H9 (cell line): Measurements from ENCODE around the gene PLGRKT. TPM values are rescaled to one million over a fixed set of nuclear protein-coding genes. Genes with fewer than 3 reads are reported as not detected.

Experiments used
- DNase-seq: peaks from one replicate; pipeline ENCODE4 v3.0.0-alpha.2; 2017
- H2AFZ ChIP-seq: one replicate; pipeline ENCODE4 v1.6.1; 2013; ENCODE audit warnings: mild to moderate bottlenecking, low read length, control low read depth, moderate library complexity
- H2AK5ac ChIP-seq: 2 replicates; pipeline ENCODE4 v1.6.1; 2013; ENCODE audit warnings: low read length, control low read depth, mixed read lengths; ENCODE audit not compliant: insufficient read length
- H2BK120ac ChIP-seq: one replicate; pipeline ENCODE4 v1.6.1; 2013; ENCODE audit warnings: low read depth, mild to moderate bottlenecking, low read length, control low read depth, inconsistent platforms; ENCODE audit not compliant: poor library complexity, severe bottlenecking
- H2BK12ac ChIP-seq: 2 replicates; pipeline ENCODE4 v1.6.1; 2013; ENCODE audit warnings: low read length, control low read depth, mixed read lengths, low read depth; ENCODE audit not compliant: insufficient read length
- H2BK15ac ChIP-seq: 2 replicates; pipeline ENCODE4 v1.6.1; 2013; ENCODE audit warnings: low read depth, low read length, control low read depth
- H2BK20ac ChIP-seq: one replicate; pipeline ENCODE4 v1.6.1; 2013; ENCODE audit warnings: low read depth, mild to moderate bottlenecking, low read length, control low read depth, inconsistent platforms; ENCODE audit not compliant: poor library complexity, severe bottlenecking
- H2BK5ac ChIP-seq: 2 replicates; pipeline ENCODE4 v1.6.1; 2013; ENCODE audit warnings: low read length, control low read depth, mixed read lengths; ENCODE audit not compliant: insufficient read length
- H3K14ac ChIP-seq: 2 replicates; pipeline ENCODE4 v1.6.1; 2013; ENCODE audit warnings: low read length, control low read depth; ENCODE audit not compliant: insufficient read depth
- H3K18ac ChIP-seq: 2 replicates; pipeline ENCODE4 v1.6.1; 2013; ENCODE audit warnings: low read depth, mild to moderate bottlenecking, mixed read lengths, low read length, control low read depth; ENCODE audit not compliant: insufficient read length
- H3K23ac ChIP-seq: 2 replicates; pipeline ENCODE4 v1.6.1; 2013; ENCODE audit warnings: low read length, control low read depth, mixed read lengths, low read depth; ENCODE audit not compliant: insufficient read length
- H3K23me2 ChIP-seq: 2 replicates; pipeline ENCODE4 v1.6.1; 2013; ENCODE audit warnings: low read depth, mild to moderate bottlenecking, mixed read lengths, low read length, control low read depth; ENCODE audit not compliant: insufficient read length, poor library complexity, severe bottlenecking
- H3K27ac ChIP-seq: 2 replicates; pipeline ENCODE4 v1.5.1; 2013; ENCODE audit warnings: low read length, control low read depth, mixed read lengths, low read depth; ENCODE audit not compliant: insufficient read length
- H3K27me3 ChIP-seq: 2 replicates; pipeline ENCODE4 v1.6.1; 2013; ENCODE audit warnings: low read length, control low read depth, inconsistent platforms; ENCODE audit not compliant: insufficient read depth
- H3K4ac ChIP-seq: 2 replicates; pipeline ENCODE4 v1.6.1; 2013; ENCODE audit warnings: low read depth, mild to moderate bottlenecking, control low read depth, inconsistent platforms, low read length, moderate library complexity
- H3K4me1 ChIP-seq: 2 replicates; pipeline ENCODE4 v1.6.1; 2013; ENCODE audit warnings: low read length, control low read depth, inconsistent platforms; ENCODE audit not compliant: insufficient read depth
- H3K4me2 ChIP-seq: 2 replicates; pipeline ENCODE4 v1.6.1; 2013; ENCODE audit warnings: low read length, control low read depth, mixed read lengths; ENCODE audit not compliant: insufficient read length, insufficient read depth
- H3K56ac ChIP-seq: 2 replicates; pipeline ENCODE4 v1.6.1; 2013; ENCODE audit warnings: low read depth, mild to moderate bottlenecking, mixed read lengths, low read length, control low read depth; ENCODE audit not compliant: insufficient read length
- H3K79me1 ChIP-seq: 2 replicates; pipeline ENCODE4 v1.6.1; 2013; ENCODE audit warnings: low read depth, mild to moderate bottlenecking, moderate library complexity, low read length, control low read depth, inconsistent platforms; ENCODE audit not compliant: insufficient read depth, poor library complexity, severe bottlenecking
- H3K79me2 ChIP-seq: 2 replicates; pipeline ENCODE4 v1.6.1; 2013; ENCODE audit warnings: low read length, control low read depth, inconsistent platforms; ENCODE audit not compliant: insufficient read depth
- H3K9ac ChIP-seq: 2 replicates; pipeline ENCODE4 v1.6.1; 2013; ENCODE audit warnings: low read length, control low read depth, mixed read lengths; ENCODE audit not compliant: insufficient read length; ENCODE audit errors: extremely low read depth
- H3K9me3 ChIP-seq: one replicate; pipeline ENCODE4 v1.6.1; 2013; ENCODE audit warnings: low read depth, low read length, inconsistent platforms; ENCODE audit not compliant: control insufficient read depth
- H3T11ph ChIP-seq: one replicate; pipeline ENCODE4 v1.6.1; 2013; ENCODE audit warnings: mild to moderate bottlenecking, low read length, control low read depth, inconsistent platforms
- H4K20me1 ChIP-seq: one replicate; pipeline ENCODE4 v1.6.1; 2013; ENCODE audit not compliant: control insufficient read depth, insufficient read length, insufficient read depth
- H4K5ac ChIP-seq: 2 replicates; pipeline ENCODE4 v1.6.1; 2013; ENCODE audit warnings: low read depth, mild to moderate bottlenecking, mixed read lengths, low read length, control low read depth; ENCODE audit not compliant: insufficient read length
- H4K8ac ChIP-seq: replicated peaks from 2 replicates; pipeline ENCODE4 v1.6.1; 2013; ENCODE audit warnings: low read length, control low read depth, mixed read lengths, low read depth; ENCODE audit not compliant: insufficient read length
- H4K91ac ChIP-seq: 2 replicates; pipeline ENCODE4 v1.6.1; 2013; ENCODE audit warnings: low read depth, mild to moderate bottlenecking, moderate library complexity, mixed read lengths, low read length, control low read depth; ENCODE audit not compliant: insufficient read length
- H3K27ac Mint-ChIP-seq, 3 experiments: 2 replicates in 2 of 3; 3 replicates in 1 of 3; pipeline ENCODE4 v1.8.0; 2020 to 2021; ENCODE audit warnings: mixed read lengths in 3 of 3, mild to moderate bottlenecking in 1 of 3, moderate library complexity in 1 of 3
- H3K27me3 Mint-ChIP-seq: 2 replicates; pipeline ENCODE4 v1.8.0; 2021; ENCODE audit warnings: low read depth, mild to moderate bottlenecking, moderate library complexity, mixed read lengths
- H3K36me3 Mint-ChIP-seq, 3 experiments: 2 replicates in 2 of 3; 3 replicates in 1 of 3; pipeline ENCODE4 v1.8.0; 2020 to 2021; ENCODE audit warnings: low read depth in 3 of 3, mixed read lengths in 3 of 3; ENCODE audit not compliant: insufficient read depth in 1 of 3
- H3K4me1 Mint-ChIP-seq, 2 experiments: 2 replicates each; pipeline ENCODE4 v1.8.0; 2020; ENCODE audit warnings: mixed read lengths in 2 of 2
- H3K4me3 Mint-ChIP-seq, 2 experiments: 2 replicates in 1 of 2; 3 replicates in 1 of 2; pipeline ENCODE4 v1.8.0; 2020 to 2021; ENCODE audit warnings: mild to moderate bottlenecking in 2 of 2, mixed read lengths in 2 of 2, moderate library complexity in 1 of 2
- H3K9me3 Mint-ChIP-seq, 2 experiments: 2 replicates in 1 of 2; 3 replicates in 1 of 2; pipeline ENCODE4 v1.8.0; 2020; ENCODE audit warnings: mild to moderate bottlenecking in 2 of 2, mixed read lengths in 2 of 2, moderate library complexity in 1 of 2
- WGBS: extraction: QIAGEN DNeasy Blood & Tissue Kit; methylation state at CpG from one replicate; pipeline ENCODE4 v1.1.7; 2013; ENCODE audit warnings: missing lambda C conversion rate, low lambda C conversion rate, mixed read lengths; ENCODE audit not compliant: insufficient read length; ENCODE audit errors: extremely low coverage; 5-methylcytosine and 5-hydroxymethylcytosine counted together
- total RNA-seq: library from RNA; stranded (reverse); gene quantifications from 2 replicates; pipeline ENCODE4 v1.2.1, GENCODE V29; 2021
- TF ChIP-seq, protein P1 (sequence below): fragments of 200-600 bp; sonication (generic); conservative IDR thresholded peaks from 3 replicates; pipeline ENCODE4 v1.8.0; 2021; ENCODE audit warnings: antibody characterized with exemption, mild to moderate bottlenecking

Gene PLGRKT
- total RNA-seq, 1 experiment from 2014 or later, result 19.6 TPM

DNA sequence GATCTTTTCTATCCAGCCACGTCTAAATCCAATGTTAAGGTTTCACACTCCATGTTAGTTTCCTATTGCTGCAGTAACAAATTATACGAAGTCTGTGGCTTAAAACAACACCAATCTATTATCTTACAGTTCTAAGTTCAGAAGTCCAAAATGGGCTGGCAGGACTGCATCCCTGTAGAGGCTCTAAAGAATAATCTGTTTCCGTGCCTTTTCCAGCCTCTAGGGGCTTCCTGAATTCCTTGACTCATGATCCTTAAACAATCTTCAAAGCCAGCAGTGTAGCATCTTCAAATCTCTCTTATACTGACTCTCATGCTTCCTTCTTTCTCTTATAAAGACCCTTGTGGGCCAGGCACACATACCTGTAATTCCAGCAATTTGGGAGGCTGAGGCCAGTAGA is 6.8 kb downstream of the PLGRKT start:
- Histone ChIP-seq H4K8ac (no peak overlapping the region), H3K23me2 (no peaks in the 10 kb centered on the region), H3K9me3 (no peaks in the 10 kb centered on the region), H3K9ac (no peak overlapping the region), H3K27ac (no peak overlapping the region), H2AK5ac (no peak overlapping the region), H3K4ac (no peak overlapping the region), H3K4me2 (no peak overlapping the region), H4K5ac (no peak overlapping the region), H2BK120ac (no peak overlapping the region), H2BK15ac (no peak overlapping the region), H3K4me1 (no peaks in the 10 kb centered on the region), H2BK20ac (no peak overlapping the region), H3K23ac (no peak overlapping the region), H3T11ph (no peak overlapping the region), H2BK12ac (no peak overlapping the region), H2AFZ (no peak overlapping the region), H4K91ac (no peak overlapping the region), H3K79me2 (no peaks in the 10 kb centered on the region), H4K20me1 (no peaks in the 10 kb centered on the region), H3K18ac (no peak overlapping the region), H3K79me1 (no peaks in the 10 kb centered on the region), H3K27me3 (no peaks in the 10 kb centered on the region), H3K14ac (no peak overlapping the region), H2BK5ac (no peak overlapping the region), H3K56ac (no peak overlapping the region)
- peaks cover 37 to 46% (median 44%) of the 10 kb centered on the region in 3 experiments for H3K36me3 Mint-ChIP-seq
- DNase-seq, result no peak
- no peak overlapping the region for H3K4me3 Mint-ChIP-seq
- TF ChIP-seq, protein P1, sequence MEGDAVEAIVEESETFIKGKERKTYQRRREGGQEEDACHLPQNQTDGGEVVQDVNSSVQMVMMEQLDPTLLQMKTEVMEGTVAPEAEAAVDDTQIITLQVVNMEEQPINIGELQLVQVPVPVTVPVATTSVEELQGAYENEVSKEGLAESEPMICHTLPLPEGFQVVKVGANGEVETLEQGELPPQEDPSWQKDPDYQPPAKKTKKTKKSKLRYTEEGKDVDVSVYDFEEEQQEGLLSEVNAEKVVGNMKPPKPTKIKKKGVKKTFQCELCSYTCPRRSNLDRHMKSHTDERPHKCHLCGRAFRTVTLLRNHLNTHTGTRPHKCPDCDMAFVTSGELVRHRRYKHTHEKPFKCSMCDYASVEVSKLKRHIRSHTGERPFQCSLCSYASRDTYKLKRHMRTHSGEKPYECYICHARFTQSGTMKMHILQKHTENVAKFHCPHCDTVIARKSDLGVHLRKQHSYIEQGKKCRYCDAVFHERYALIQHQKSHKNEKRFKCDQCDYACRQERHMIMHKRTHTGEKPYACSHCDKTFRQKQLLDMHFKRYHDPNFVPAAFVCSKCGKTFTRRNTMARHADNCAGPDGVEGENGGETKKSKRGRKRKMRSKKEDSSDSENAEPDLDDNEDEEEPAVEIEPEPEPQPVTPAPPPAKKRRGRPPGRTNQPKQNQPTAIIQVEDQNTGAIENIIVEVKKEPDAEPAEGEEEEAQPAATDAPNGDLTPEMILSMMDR, result peak; percentile 31; the same call in 2 of the 3 replicates
- H3K9me3 Mint-ChIP-seq, result peaks cover 24 to 30% of the 10 kb centered on the region in 2 experiments
- no CpG with 5 or more reads among the region's 3 CpGs for WGBS
- peaks cover 7 to 11% of the 10 kb centered on the region in 2 experiments for H3K4me1 Mint-ChIP-seq
- H3K27ac Mint-ChIP-seq, result no peak overlapping the region
- H3K27me3 Mint-ChIP-seq, result no peaks in the 10 kb centered on the region
